GM12873 (cell line): Measurements from ENCODE around the gene DKKL1.

ENCODE experiments used
- CTCF ChIP-seq: IDR thresholded peaks from 2 replicates; pipeline ENCODE4 v1.5.1; 2012; ENCODE audit warnings: low read depth, mild to moderate bottlenecking, moderate library complexity, low read length, control low read depth; ENCODE audit not compliant: insufficient read depth; ENCODE audit errors: missing control alignments

Gene DKKL1

GRCh38 chr19:49363268-49364082 is at the start of gene DKKL1:
Gene DKKL1, plus strand, starts transcription at chr19:49363877. Its CDS starts 122 bp downstream, at chr19:49363999.
- no peak for TF ChIP-seq CTCF

GRCh38 chr19:49315111-49315510 is 48.6 kb upstream of the DKKL1 start:
- TF ChIP-seq CTCF, result no peak

- TF ChIP-seq CTCF, result no peak
Measured at GRCh38 chr19:49316284-49316683, 47.4 kb upstream of the DKKL1 start.

GRCh38 chr19:49318296-49318695 is 45.4 kb upstream of the DKKL1 start:
- no peak for TF ChIP-seq CTCF

- no peak for TF ChIP-seq CTCF
Measured at GRCh38 chr19:49324801-49325576, 38.7 kb upstream of the DKKL1 start, which contains the start of gene SLC6A16. Gene SLC6A16, minus strand, starts transcription at chr19:49325191. Its CDS starts 13,844 bp downstream, at chr19:49311347.

GRCh38 chr19:49326165-49326704 is 37.4 kb upstream of the DKKL1 start:
- TF ChIP-seq CTCF, result no peak

GRCh38 chr19:49327878-49328544 is 35.7 kb upstream of the DKKL1 start:
- TF ChIP-seq CTCF, result peak; percentile 69
